Esophagus squamous epithelium (tissue), 4 donors: Measurements from ENCODE around the gene EPB41L4B.

ENCODE experiments used
- CTCF ChIP-seq, 6 experiments: fragments of 450-650 bp in 4 of 6; fragments of 200-600 bp in 2 of 6; sonication (generic) in 2 of 6; IDR thresholded peaks; one replicate each; pipeline ENCODE4 v1.5.1; 2016 to 2019; ENCODE audit warnings: antibody characterized with exemption in 6 of 6, mild to moderate bottlenecking in 4 of 6, moderate library complexity in 4 of 6
- POLR2A ChIP-seq, 4 donors: fragments of 450-650 bp; IDR thresholded peaks; one replicate each; pipeline ENCODE4 v1.6.1; 2017; ENCODE audit warnings: antibody characterized with exemption in 4 of 4, mild to moderate bottlenecking in 4 of 4, moderate library complexity in 3 of 4

GRCh38 chr9:109272045-109272444 is 48.8 kb downstream of the EPB41L4B start:
- TF ChIP-seq CTCF (IDR thresholded peaks at IDR 0.05) (no peak), POLR2A (IDR thresholded peaks at IDR 0.05) (no peak)
